Measurements from ENCODE around the gene LRRK2. TPM values are rescaled to one million over a fixed set of nuclear protein-coding genes. Genes with fewer than 3 reads are reported as not detected.

LRRK2 gene
- total and polyA plus RNA-seq, 2 of the 8 experiments (the other 6 are each of a cell fraction or from before 2014, with no cell fraction given), result 0.06 to 0.13 TPM

DNA sequence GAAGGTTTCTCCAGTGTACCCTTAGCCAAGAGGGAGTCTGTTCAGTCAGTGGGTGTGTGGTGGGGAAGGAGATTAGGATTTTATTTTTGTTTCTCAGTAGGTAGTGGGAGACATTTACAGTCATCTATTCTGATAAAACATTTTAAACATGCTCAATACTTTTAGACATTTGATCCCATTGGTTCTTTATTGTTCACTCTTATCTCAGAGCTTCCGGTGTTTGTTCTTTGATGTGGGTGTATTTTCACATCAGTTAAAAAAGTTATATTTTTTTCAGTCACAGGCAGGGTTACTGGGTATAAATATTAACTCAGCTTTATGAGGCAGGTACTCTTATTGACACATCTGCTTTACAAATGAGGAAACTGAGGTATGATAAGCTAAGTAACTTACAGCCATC, 43.3 kb upstream of the LRRK2 start (continued):
- TF ChIP-seq JUN (IDR thresholded peaks at IDR 0.05; ENCODE audit: low read depth, low read length) (no peak), NRF1 (IDR thresholded peaks at IDR 0.05; ENCODE audit: low read depth, low read length) (no peak)
